WTC11 (cell line): ENCODE data around the gene ZNF516.

Experiments used
- ATF2 ChIP-seq: sonication (generic); formaldehyde crosslinking; IDR thresholded peaks from 2 replicates; pipeline ENCODE4 v1.8.1; 2022; ENCODE audit warnings: low read depth, missing genetic modification reagents, borderline replicate concordance
- CTCF ChIP-seq: fragments of 200-600 bp; IDR thresholded peaks from 2 replicates; pipeline ENCODE4 v1.8.0; 2022; ENCODE audit warnings: antibody characterized with exemption
- GABPB1 ChIP-seq: sonication (generic); formaldehyde crosslinking; IDR thresholded peaks from 2 replicates; pipeline ENCODE4 v1.8.1; 2023; ENCODE audit warnings: mild to moderate bottlenecking, missing genetic modification reagents
- GRHL2 ChIP-seq: fragments of 250-450 bp; sonication (Bioruptor Pico); IDR thresholded peaks from 2 replicates; pipeline ENCODE4 v1.8.0; 2022; ENCODE audit warnings: mild to moderate bottlenecking, moderate library complexity; ENCODE audit not compliant: insufficient replicate concordance, severe bottlenecking
- MLX ChIP-seq: sonication (generic); formaldehyde crosslinking; IDR thresholded peaks from 2 replicates; pipeline ENCODE4 v1.8.1; 2023; ENCODE audit warnings: mild to moderate bottlenecking, missing genetic modification reagents, moderate library complexity
- USF2 ChIP-seq: sonication (generic); formaldehyde crosslinking; IDR thresholded peaks from 2 replicates; pipeline ENCODE4 v1.8.1; 2023; ENCODE audit warnings: mild to moderate bottlenecking, missing genetic modification reagents, moderate library complexity
- ZBTB43 ChIP-seq: sonication (generic); formaldehyde crosslinking; IDR thresholded peaks from 2 replicates; pipeline ENCODE4 v1.8.1; 2023; ENCODE audit warnings: mild to moderate bottlenecking, missing genetic modification reagents
- ZNF138 ChIP-seq: sonication (generic); formaldehyde crosslinking; conservative IDR thresholded peaks from 2 replicates; pipeline ENCODE4 v1.8.1; 2022; ENCODE audit warnings: mild to moderate bottlenecking, moderate library complexity, missing genetic modification reagents
- ZNF263 ChIP-seq: sonication (generic); formaldehyde crosslinking; IDR thresholded peaks from 2 replicates; pipeline ENCODE4 v1.8.1; 2022; ENCODE audit warnings: low read depth, mild to moderate bottlenecking, moderate library complexity, missing genetic modification reagents

- no peak for TF ChIP-seq CTCF
- TF ChIP-seq ZNF263 = no peak
- TF ChIP-seq GABPB1 (CRISPR knock-in tag) = no peak
- no peak for TF ChIP-seq ZBTB43
- no peak for TF ChIP-seq ATF2 (CRISPR knock-in tag)
- no peak for TF ChIP-seq GRHL2 (CRISPR knock-in tag)
- TF ChIP-seq USF2 (CRISPR knock-in tag) = no peak
- TF ChIP-seq MLX (CRISPR knock-in tag) = no peak
- no peak for TF ChIP-seq ZNF138 (CRISPR knock-in tag)
Observed at GRCh38 chr18:76363436-76364120, 131.5 kb downstream of the ZNF516 start.
